K562 (cell line): ENCODE measurements around the gene IDH2. TPM values are rescaled to one million over a fixed set of nuclear protein-coding genes. Genes with fewer than 3 reads are reported as not detected.
A peak's percentile ranks its signal among the peaks of the same experiment; 100 is the strongest.

ENCODE experiments used
- ATAC-seq: fragments of 200-7000 bp; cut with Tn5 transposase; 3 replicates; pipeline ENCODE4 v1.9.1; 2020; ENCODE audit warnings: moderate library complexity
- BruUV-seq: library from RNA; stranded (reverse); fragments of 400-500 nt; replicated peaks from 2 replicates; lab custom pipeline; 2021; lab: Mats Ljungman, UMichigan
- CTCF ChIA-PET: fragments of 300-600 bp; formaldehyde crosslinking; extraction: SDS; loops from one replicate; lab custom pipeline; 2021; ENCODE audit warnings: low intra/inter-chr PET ratio; lab: Yijun Ruan, JAX
- POLR2A ChIA-PET: fragments of 300-600, 350-650 bp; sonication (Branson Sonifier 250); formaldehyde crosslinking; extraction: SDS; loops from one replicate; lab custom pipeline; 2021; ENCODE audit warnings: antibody characterized with exemption, inconsistent platforms; lab: Yijun Ruan, JAX
- DNase-seq, 4 experiments: peaks; one replicate each; pipeline versions ENCODE4 v3.0.0 to v3.0.0-alpha.2; 2011 to 2018; ENCODE audit warnings: low spot score in 3 of 4, mixed read lengths in 3 of 4; ENCODE audit errors: extremely low read depth in 1 of 4
- FAIRE-seq: peaks from 2 replicates; lab custom pipeline; 2011; peaks lifted over from hg19 to GRCh38; lab: Jason Lieb, UNC
- H2AFZ ChIP-seq: 2 replicates; pipeline ENCODE4 v1.6.0; 2011; ENCODE audit warnings: low read depth, low read length, control low read depth, inconsistent platforms
- H3K27ac ChIP-seq: fragments of 200-600 bp; 3 replicates; pipeline ENCODE4 v1.8.0; 2011; ENCODE audit warnings: low read depth, mild to moderate bottlenecking, control low read depth, inconsistent platforms, low read length, moderate library complexity, mixed read lengths; ENCODE audit errors: extremely low read depth
- H3K27me3 ChIP-seq, 2 experiments: fragments of 300-600 bp in 1 of 2; 2 replicates in 1 of 2; 3 replicates in 1 of 2; pipeline versions ENCODE4 v1.6.0 to v1.8.0; 2011; ENCODE audit warnings: inconsistent platforms in 2 of 2, low read length in 2 of 2, mild to moderate bottlenecking in 1 of 2, mixed read lengths in 1 of 2, moderate library complexity in 1 of 2; ENCODE audit not compliant: control insufficient read depth in 2 of 2, insufficient read depth in 2 of 2
- H3K36me3 ChIP-seq: fragments of 300-600 bp; 3 replicates; pipeline ENCODE4 v1.8.0; 2011; ENCODE audit warnings: mild to moderate bottlenecking, low read length, inconsistent platforms; ENCODE audit not compliant: control insufficient read depth, insufficient read depth
- H3K4me1 ChIP-seq, 2 experiments: fragments of 200-600 bp in 1 of 2; replicated peaks in 1 of 2; 2 replicates in 1 of 2; 3 replicates in 1 of 2; pipeline versions ENCODE4 v1.5.1 to v1.8.0; 2011; ENCODE audit warnings: inconsistent platforms in 2 of 2, low read length in 2 of 2, mild to moderate bottlenecking in 1 of 2, mixed read lengths in 1 of 2, moderate library complexity in 1 of 2; ENCODE audit not compliant: control insufficient read depth in 2 of 2, insufficient read depth in 2 of 2
- H3K4me2 ChIP-seq: 2 replicates; pipeline ENCODE4 v1.6.1; 2011; ENCODE audit warnings: low read length, control low read depth, inconsistent platforms, mixed read lengths; ENCODE audit not compliant: insufficient read depth
- H3K4me3 ChIP-seq: fragments of 200-600 bp; sonication (generic), shearing (Covaris generic); 2 replicates; pipeline ENCODE4 v1.5.1; 2016; ENCODE audit warnings: control low read depth, inconsistent platforms
- H3K79me2 ChIP-seq: fragments of 200-600 bp; 3 replicates; pipeline ENCODE4 v1.8.0; 2011; ENCODE audit warnings: low read length, inconsistent platforms; ENCODE audit not compliant: control insufficient read depth, insufficient read depth
- H3K9ac ChIP-seq, 2 experiments: 2 replicates each; pipeline versions ENCODE4 v1.6.0 to v1.6.1; 2011; ENCODE audit warnings: low read depth in 2 of 2, low read length in 2 of 2, control low read depth in 1 of 2, inconsistent platforms in 1 of 2, mild to moderate bottlenecking in 1 of 2, mixed read lengths in 1 of 2; ENCODE audit not compliant: insufficient read depth in 1 of 2
- H3K9me1 ChIP-seq: one replicate; pipeline ENCODE4 v1.6.0; 2011; ENCODE audit warnings: inconsistent platforms, mild to moderate bottlenecking, low read length, moderate library complexity; ENCODE audit not compliant: control insufficient read depth, insufficient read depth
- H3K9me3 ChIP-seq: replicated peaks from 2 replicates; pipeline ENCODE4 v1.5.1; 2011; ENCODE audit warnings: low read depth, low read length, inconsistent platforms; ENCODE audit not compliant: control insufficient read depth, insufficient read depth
- H4K20me1 ChIP-seq: replicated peaks from 2 replicates; pipeline ENCODE4 v1.6.1; 2011; ENCODE audit warnings: low read length, inconsistent platforms, mixed read lengths; ENCODE audit not compliant: control insufficient read depth, insufficient read depth
- HIVEP1 ChIP-seq: fragments of 250-450 bp; sonication (Bioruptor Pico); IDR thresholded peaks from 2 replicates; pipeline ENCODE4 v1.4.0; 2020; ENCODE audit warnings: mild to moderate bottlenecking
- KLF16 ChIP-seq: IDR thresholded peaks from 2 replicates; pipeline ENCODE4 v1.6.1; 2016; ENCODE audit warnings: antibody characterized with exemption
- NBN ChIP-seq: fragments of 450-650 bp; IDR thresholded peaks from 2 replicates; pipeline ENCODE4 v1.6.1; 2016; ENCODE audit warnings: low read depth, mild to moderate bottlenecking
- NELFE ChIP-seq: IDR thresholded peaks from 2 replicates; pipeline ENCODE4 v1.6.1; 2011; ENCODE audit warnings: mild to moderate bottlenecking; ENCODE audit not compliant: insufficient read depth, insufficient read length
- RNF2 ChIP-seq: sonication (generic); IDR thresholded peaks from 2 replicates; pipeline ENCODE4 v1.6.1; 2016
- SRSF9 ChIP-seq: fragments of 200-400 bp; formaldehyde crosslinking; IDR thresholded peaks from 2 replicates; pipeline ENCODE4 v1.6.1; 2017; ENCODE audit warnings: low read depth, low read length, borderline replicate concordance
- ZBTB17 ChIP-seq: fragments of 450-650 bp; formaldehyde crosslinking; IDR thresholded peaks from 2 replicates; pipeline ENCODE4 v1.4.0; 2020; ENCODE audit warnings: mild to moderate bottlenecking
- WGBS: fragments of 100-300 bp; shearing (Covaris generic); methylation state at CpG from one replicate; pipeline ENCODE4 v1.1.6; 2016; ENCODE audit warnings: low coverage, mixed read lengths; ENCODE audit not compliant: insufficient coverage; ENCODE audit errors: missing lambda C conversion rate; 5-methylcytosine and 5-hydroxymethylcytosine counted together
- in situ Hi-C: fragments of 300-500 bp; cut with MboI; formaldehyde crosslinking; loops from 4 replicates; pipeline ENCODE4 v1.15.0; 2018; ENCODE audit warnings: inconsistent platforms, mixed read lengths
- intact Hi-C: fragments of 100-400 bp; cut with micrococcal nuclease; formaldehyde crosslinking; loops from 2 replicates; pipeline ENCODE4 v1.14.2; 2022
- polyA plus RNA-seq, 8 experiments: library from polyadenylated mRNA; depleted of rRNA in 4 of 8; stranded (reverse) in 5 of 8; unstranded in 3 of 8; fragments of >200 nt; fragmentation: Nextera tagmentation in 2 of 8; fragmentation: Illumina TruSeq in 1 of 8; extraction: Ambion mirVana in 2 of 8; extraction: Trizol in 1 of 8; gene quantifications; 2 replicates each; pipeline versions ENCODE4 v1.2.1 to v1.2.3, GENCODE V29; 2011 to 2014; ENCODE audit warnings: inconsistent platforms in 1 of 8, missing spikeins in 1 of 8
- total RNA-seq, 7 experiments: library from RNA; depleted of rRNA in 6 of 7; stranded (reverse); fragments of >200 nt in 6 of 7; fragmentation: Illumina TruSeq in 2 of 7; extraction: Trizol in 2 of 7; gene quantifications; 2 replicates each; pipeline versions ENCODE4 v1.2.1 to v1.2.3, GENCODE V29; 2011 to 2021; ENCODE audit warnings: low replicate concordance in 1 of 7
- TF ChIP-seq, protein P1 (sequence below): fragments of 250-450 bp; sonication (Bioruptor Pico); IDR thresholded peaks from 2 replicates; pipeline ENCODE4 v1.8.0; 2022; ENCODE audit warnings: inconsistent platforms

IDH2 gene
- total and polyA plus RNA-seq, 9 of the 15 experiments (the other 6 are each of a cell fraction or from before 2014, with no cell fraction given): 0.70 to 99.9 (median 59.2) TPM

DNA sequence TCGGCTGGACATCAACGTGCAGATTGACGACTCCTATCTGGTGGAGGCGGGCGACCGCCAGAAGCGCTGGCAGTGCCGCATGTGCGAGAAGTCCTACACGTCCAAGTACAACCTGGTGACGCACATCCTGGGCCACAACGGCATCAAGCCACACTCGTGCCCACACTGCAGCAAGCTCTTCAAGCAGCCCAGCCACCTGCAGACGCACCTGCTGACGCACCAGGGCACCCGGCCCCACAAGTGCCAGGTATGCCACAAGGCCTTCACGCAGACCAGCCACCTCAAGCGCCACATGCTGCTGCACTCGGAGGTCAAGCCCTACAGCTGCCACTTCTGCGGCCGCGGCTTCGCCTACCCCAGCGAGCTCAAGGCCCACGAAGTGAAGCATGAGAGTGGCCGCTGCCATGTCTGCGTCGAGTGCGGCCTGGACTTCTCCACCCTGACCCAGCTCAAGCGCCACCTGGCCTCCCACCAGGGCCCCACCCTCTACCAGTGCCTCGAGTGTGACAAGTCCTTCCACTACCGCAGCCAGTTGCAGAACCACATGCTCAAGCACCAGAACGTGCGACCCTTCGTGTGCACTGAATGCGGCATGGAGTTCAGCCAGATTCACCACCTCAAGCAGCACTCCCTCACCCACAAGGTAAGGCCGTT, 34.2 kb downstream of the IDH2 start:
- intact Hi-C loops (no loop called here), in situ Hi-C loops (no loop called here)
- ChIA-PET CTCF (no interaction called here), POLR2A (no interaction called here)
- Histone ChIP-seq H3K27me3 (no peaks in the 10 kb centered on the region), H3K9me3 (no peaks in the 10 kb centered on the region), H3K9me1 (no peaks in the 10 kb centered on the region), H3K36me3 (peaks cover 2% of the 10 kb centered on the region; the same call in 2 of the 3 replicates), H3K4me2 (no peak overlapping the region), H3K79me2 (no peaks in the 10 kb centered on the region), H3K27ac (no peak overlapping the region), H3K4me1 (peaks cover 10 to 30% of the 10 kb centered on the region in 2 experiments), H3K4me3 (no peak overlapping the region), H3K9ac (peak overlapping the region in 1 of 2 experiments; percentile 27; a peak in 1 of 4 replicates), H2AFZ (no peak overlapping the region), H4K20me1 (no peaks in the 10 kb centered on the region)
- BruUV-seq: no TSS peak
- 91% methylated on average over 31 of the region's 37 CpGs for WGBS
- DNase-seq: no peak
- no peak for FAIRE-seq
- no peak for ATAC-seq
- no peak for TF ChIP-seq HIVEP1 (CRISPR knock-in tag)
- no peak for TF ChIP-seq RNF2
- no peak for TF ChIP-seq NBN
- TF ChIP-seq SRSF9: no peak
- TF ChIP-seq ZBTB17: no peak
- TF ChIP-seq NELFE: no peak
- TF ChIP-seq, protein P1, sequence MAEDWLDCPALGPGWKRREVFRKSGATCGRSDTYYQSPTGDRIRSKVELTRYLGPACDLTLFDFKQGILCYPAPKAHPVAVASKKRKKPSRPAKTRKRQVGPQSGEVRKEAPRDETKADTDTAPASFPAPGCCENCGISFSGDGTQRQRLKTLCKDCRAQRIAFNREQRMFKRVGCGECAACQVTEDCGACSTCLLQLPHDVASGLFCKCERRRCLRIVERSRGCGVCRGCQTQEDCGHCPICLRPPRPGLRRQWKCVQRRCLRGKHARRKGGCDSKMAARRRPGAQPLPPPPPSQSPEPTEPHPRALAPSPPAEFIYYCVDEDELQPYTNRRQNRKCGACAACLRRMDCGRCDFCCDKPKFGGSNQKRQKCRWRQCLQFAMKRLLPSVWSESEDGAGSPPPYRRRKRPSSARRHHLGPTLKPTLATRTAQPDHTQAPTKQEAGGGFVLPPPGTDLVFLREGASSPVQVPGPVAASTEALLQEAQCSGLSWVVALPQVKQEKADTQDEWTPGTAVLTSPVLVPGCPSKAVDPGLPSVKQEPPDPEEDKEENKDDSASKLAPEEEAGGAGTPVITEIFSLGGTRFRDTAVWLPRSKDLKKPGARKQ: no peak
- no peak for TF ChIP-seq KLF16
